GM18868 (cell line): ENCODE data around the gene MAOB.
"Not testable (repeated sequence)": the region's sequence is repeated elsewhere in the genome, so short reads cannot be mapped to it uniquely, and the experiment has no call there.

Source experiments
- ATAC-seq: cut with Tn5 transposase; IDR thresholded peaks from one replicate; pipeline ENCODE4 v1.9.1; 2021; ENCODE audit warnings: mild to moderate bottlenecking, moderate library complexity; ENCODE audit not compliant: unreplicated experiment

MAOB gene

GRCh38 chrX:43758044-43758443 is 124.2 kb downstream of the MAOB start:
- ATAC-seq = no peak

GRCh38 chrX:43756076-43756475 is 126.2 kb downstream of the MAOB start:
- ATAC-seq = no peak

- ATAC-seq = no peak
Measured at GRCh38 chrX:43753637-43754036, 128.6 kb downstream of the MAOB start.

- peak; percentile 90 for ATAC-seq
Measured at GRCh38 chrX:43750248-43750676, 132.0 kb downstream of the MAOB start.

- ATAC-seq = no peak
Measured at GRCh38 chrX:43747476-43747875, 134.8 kb downstream of the MAOB start.

GRCh38 chrX:43745938-43746721 is 136.1 kb downstream of the MAOB start:
- no peak for ATAC-seq

- ATAC-seq = no peak
Measured at GRCh38 chrX:43744284-43744683, 138.0 kb downstream of the MAOB start.

- no peak for ATAC-seq
Measured at GRCh38 chrX:43743100-43743822, 139.0 kb downstream of the MAOB start.

GRCh38 chrX:43741843-43742573 is 140.2 kb downstream of the MAOB start:
- no peak for ATAC-seq

- no peak for ATAC-seq
Measured at GRCh38 chrX:43735957-43736356, 146.3 kb downstream of the MAOB start.

- ATAC-seq = no peak
Measured at GRCh38 chrX:43735534-43735933, 146.7 kb downstream of the MAOB start.

- ATAC-seq = no peak
Measured at GRCh38 chrX:43734444-43734843, 147.8 kb downstream of the MAOB start.

- ATAC-seq = no peak
Measured at GRCh38 chrX:43733699-43734098, 148.6 kb downstream of the MAOB start.

GRCh38 chrX:43731086-43731485 is 151.2 kb downstream of the MAOB start:
- ATAC-seq = no peak

- no peak for ATAC-seq
Measured at GRCh38 chrX:43728966-43729365, 153.3 kb downstream of the MAOB start.

- ATAC-seq = no peak
Measured at GRCh38 chrX:43728002-43728401, 154.2 kb downstream of the MAOB start.

- not testable (repeated sequence) for ATAC-seq
Measured at GRCh38 chrX:43727254-43727653, 155.0 kb downstream of the MAOB start.

- ATAC-seq = not testable (repeated sequence)
Measured at GRCh38 chrX:43725227-43725626, 157.0 kb downstream of the MAOB start.

GRCh38 chrX:43720961-43721360 is 161.3 kb downstream of the MAOB start:
- ATAC-seq = no peak

- ATAC-seq = no peak
Measured at GRCh38 chrX:43720082-43720481, 162.2 kb downstream of the MAOB start.

GRCh38 chrX:43718956-43719355 is 163.3 kb downstream of the MAOB start:
- no peak for ATAC-seq

- no peak for ATAC-seq
Measured at GRCh38 chrX:43718546-43718945, 163.7 kb downstream of the MAOB start.
